HuH-7.5 (cell line): ENCODE data around the gene CDK17.

Experiments used
- DNase-seq: peaks from one replicate; pipeline ENCODE4 v3.0.0; 2011; ENCODE audit warnings: low spot score

The CDK17 gene

DNA sequence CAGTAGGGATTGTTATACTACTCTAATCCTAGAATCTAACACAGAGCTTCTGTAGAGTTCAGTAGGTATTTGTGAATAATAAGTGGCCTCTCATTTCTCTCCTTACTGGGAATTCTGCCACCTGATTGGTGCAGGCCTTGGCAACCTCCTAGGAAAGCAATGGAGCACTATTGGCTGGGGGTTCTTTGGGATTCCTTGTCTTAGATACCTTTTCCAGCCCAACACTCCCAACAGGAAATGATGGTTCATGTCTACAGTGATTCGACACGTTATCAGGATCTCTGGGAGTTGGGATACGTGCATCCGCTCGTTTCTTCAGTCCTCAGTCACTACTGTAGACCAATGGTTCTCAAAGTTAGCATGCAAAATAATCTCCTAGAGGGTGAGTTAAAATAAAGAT, 138.7 kb downstream of the CDK17 start:
- no peak for DNase-seq

DNA sequence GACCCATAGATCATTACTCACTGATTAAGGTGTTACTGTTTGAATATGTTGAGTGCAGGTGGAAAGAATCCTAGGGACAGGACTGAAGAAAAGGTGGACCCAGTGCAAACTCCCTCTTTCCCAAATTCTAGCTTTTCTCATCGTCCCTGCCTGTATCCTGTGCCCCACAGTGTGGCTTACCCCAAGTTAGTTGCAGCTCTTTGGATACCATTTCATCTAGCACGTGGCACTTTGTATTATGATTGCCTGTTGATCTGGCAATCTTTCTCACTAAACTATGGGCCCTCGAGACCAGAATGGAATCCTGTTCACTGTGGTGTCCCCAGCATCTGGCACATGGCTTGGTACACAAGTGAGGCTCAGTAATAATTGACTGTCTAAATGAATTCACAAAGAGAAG, 139.6 kb downstream of the CDK17 start:
- no peak for DNase-seq

DNA sequence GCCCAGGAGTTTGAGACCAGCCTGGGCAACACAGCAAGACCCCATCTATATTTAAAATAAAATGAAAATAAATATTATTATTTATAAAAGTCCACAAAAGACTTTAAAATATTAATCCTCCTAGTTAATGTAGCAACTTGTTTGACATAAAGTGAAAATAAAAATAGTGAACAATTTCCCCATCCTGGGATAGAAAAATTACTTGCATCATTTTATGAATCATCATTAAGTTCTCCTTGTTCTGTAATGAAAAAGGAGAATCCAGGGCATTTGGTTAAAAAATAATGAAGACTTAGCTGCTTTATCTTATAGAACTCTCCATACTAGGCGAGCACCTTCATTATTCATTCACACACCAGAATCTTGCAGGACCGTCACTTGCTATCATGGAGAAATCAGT, 140.0 kb downstream of the CDK17 start:
- DNase-seq: no peak

DNA sequence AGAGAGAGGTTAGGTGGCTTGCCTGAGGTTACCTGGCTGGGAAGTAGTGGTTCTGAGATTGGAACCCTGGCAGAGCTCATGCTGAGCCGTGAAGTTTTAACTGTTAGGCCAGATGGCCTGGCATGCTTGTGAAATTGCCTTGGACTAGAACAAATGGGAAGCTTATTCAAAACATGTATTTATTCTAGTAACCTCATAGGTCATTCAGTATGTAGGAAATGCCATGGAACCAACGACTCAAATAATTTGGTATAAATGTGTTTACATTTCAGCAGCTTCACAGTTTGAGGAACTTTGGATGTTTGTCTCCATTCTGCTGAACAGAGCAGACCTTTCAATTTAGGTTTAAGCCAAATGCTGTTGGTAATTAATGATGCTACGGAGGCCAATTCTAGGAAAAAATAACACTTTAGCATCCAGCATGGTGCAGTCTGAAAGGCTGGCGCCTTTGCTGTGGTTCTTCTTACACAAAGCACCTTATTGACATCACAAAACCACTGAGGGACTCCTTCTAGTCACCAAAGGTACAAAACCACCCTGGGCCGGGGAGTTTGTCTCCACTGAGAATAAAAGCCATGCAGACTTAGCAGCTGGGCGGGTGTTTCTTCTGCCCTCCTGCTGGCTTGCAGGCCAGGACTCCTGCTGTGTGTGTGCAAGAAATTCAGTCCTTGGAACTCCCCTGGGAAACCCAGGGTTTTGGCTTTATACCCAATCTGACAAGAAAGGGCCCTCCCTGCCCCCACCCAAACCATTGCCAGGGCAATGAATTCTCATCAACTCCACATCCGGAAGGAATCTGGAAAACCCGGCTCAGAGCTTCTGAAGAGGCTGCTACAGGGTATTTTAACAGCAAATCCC, 141.9 kb downstream of the CDK17 start:
- no peak for DNase-seq

DNA sequence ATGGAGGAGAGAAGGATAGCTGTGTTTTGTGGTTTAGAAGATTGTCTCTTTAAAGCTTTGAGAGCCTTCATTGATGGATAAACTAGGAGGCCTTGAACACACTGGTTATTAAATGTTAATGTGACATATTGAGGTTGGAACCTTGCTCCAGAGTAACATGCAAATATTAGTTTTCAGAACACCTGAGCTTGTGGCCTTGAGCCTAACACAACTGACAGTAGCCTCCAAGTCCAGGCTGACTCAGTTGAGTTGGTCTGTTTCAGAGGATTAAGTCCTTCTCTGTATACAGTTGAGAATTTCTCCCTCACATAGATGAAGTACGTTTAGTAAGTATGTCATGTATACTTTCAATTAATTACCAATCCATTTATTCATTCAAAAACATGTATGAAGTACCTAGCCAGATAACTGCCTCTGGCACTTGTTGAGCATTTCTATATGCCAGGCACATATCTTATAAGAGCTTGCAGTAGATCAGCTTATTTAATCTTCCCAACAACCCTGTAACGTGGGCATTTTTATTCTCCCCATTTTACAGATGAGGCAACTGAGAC, 142.6 kb downstream of the CDK17 start:
- no peak for DNase-seq

DNA sequence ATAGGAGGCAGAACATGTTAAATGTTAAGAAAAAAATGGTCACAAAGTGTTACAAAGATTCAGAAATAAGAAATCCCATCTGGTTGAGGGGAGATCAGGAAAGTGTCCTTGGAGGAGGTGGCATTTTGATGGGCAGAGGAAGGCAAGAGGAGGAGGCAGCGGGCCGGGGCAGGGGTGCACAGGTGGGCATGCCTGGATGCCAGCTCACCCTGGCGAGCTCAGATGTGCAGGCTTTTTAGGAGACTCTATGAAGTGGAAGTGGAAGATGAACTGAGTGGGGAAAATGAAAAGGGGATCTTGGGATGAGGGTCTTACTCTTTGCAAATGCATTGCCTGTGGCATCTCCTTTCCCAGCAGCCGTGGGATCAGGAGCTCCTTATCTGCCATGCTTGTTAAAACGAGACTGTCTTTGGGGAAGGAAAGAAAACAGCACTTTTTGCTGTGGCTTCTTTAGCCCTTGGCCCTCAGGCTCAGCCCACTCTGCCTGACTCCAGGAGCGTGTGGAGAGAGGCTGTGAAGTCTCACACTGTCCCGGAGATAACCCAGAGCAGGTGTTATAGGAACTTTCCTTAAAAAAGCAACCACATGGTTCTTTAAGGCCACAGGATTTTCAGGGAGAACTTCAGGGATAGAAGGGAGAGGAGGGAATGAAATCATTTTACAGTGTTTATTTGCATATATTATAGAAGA, 143.4 kb downstream of the CDK17 start:
- DNase-seq: no peak

DNA sequence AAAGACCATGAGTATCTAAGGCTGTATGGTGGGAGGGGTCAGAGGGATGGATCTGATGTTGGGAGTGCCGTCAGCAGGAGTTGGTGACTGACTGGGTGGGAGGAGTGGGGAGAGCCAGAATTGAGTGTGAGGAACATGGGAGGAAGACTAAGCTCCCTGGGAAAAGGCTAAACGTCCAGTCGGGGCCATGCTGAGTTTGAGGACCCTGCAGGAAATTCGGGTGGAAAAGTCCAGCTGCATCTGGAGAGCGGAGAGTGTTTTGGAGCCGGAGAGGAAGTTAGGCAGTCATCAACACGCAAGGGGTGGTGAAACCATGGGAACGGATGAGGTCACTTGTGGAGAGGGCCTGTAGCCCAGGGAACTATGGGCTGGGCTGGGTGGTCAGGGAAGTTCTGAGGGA, 145.2 kb downstream of the CDK17 start:
- DNase-seq: no peak

DNA sequence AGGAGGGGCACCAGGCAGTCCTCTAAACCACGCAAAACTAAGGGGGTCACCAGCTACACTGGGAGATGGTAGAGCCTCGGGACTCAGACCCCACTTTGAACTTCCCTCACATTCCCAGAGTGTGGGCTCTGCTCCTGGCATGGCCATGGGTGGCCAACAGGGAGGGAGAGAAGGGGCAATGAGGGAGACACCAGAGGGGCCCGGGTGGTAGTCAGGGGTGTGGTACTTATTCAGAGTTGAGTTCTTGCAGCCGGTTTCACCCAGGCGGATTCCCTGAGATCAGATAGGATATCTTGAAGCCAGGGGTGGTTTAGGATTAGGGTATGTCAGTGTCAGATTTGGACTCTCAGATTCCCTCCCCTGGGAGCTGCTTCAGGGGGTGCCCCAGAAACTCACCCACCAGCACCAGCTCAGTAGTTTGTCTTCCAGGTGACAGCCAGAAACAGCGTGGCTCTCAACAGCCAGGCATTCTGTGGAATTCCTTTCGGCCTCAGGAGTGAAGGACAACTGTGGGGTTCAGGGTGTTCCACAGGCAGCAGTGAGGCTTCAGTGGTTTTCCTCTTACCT, 150.0 kb downstream of the CDK17 start:
- no peak for DNase-seq

DNA sequence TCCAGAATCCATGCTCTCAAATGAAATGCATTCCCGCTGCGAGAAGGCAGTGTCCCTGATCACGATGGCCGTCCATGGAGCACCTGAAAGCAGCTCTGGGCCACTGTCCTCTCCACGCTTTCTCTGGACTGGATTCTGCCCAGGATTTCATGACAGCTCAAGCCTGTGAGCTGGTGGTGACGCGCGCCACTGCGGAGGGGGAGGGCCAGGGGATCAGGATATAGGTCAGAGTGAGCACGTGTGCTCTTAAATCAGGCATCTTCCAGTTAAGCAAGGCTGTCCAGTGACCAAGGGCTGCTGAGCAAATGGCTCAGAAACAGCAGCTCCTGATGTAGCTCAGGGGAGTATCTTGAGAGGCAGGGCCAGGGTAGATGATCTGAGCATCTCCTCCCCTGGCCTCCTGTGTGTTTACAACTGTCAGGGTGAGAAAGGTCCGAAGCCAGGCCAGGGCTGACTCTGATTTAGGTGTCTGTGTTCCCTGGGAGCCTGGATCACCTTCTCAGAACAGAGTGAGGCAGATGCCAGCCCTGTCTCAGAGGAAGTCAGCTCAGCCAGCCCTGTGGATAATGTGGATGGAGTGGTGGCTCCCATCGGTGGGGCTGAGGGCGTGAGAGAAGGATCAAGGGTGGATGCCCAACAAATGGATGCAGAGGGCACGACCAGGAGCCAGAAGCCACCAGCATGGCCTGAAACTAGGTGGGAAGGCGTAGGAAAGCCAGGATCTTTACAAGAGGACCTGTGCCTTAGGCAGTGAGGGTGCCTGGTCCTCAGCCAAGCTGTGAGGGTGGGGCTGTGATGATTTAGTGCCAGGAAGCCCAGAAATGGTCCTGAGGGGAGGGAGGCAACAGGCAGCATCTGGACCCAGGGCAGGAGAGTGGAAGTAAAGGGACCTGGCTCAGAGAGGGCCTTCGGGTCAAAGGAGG, 150.8 kb downstream of the CDK17 start:
- no peak for DNase-seq

DNA sequence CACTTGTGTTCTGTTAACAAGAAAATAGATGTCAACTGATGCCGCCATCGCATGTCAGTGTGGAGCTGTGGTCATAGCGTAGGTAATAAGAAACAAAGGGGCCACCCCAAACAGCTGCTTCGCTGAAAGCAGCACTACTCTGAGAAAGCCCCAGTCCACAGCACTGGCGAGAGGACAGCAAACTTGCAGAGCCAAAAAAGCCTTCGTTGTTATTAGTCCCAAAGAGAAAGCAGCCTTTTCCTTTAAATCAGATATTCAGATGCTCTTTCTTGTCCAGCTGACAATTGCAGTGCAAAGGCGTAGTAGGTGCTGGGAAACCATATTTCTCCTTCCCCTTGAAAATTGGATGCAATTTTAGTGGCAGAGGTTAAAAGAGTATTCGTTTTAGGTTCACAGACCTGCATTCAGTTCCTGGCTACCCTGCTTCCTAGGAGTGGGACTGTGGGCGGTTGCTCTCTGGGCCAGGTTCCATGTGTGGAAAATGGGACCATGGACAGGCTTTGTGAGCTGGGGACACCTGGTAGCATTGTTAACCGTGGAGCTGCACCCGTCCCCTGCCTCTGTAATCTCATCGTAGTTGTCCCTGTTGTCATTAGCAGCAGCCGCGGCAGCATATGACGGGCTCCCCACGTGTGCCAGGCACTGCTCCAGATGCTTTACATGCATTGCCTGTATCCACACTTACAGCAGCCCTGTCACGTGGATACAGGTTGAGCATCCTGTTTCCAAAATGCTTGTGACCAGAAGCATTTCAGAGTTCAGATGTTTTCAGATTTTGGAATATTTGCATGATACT, 151.9 kb downstream of the CDK17 start:
- no peak for DNase-seq

DNA sequence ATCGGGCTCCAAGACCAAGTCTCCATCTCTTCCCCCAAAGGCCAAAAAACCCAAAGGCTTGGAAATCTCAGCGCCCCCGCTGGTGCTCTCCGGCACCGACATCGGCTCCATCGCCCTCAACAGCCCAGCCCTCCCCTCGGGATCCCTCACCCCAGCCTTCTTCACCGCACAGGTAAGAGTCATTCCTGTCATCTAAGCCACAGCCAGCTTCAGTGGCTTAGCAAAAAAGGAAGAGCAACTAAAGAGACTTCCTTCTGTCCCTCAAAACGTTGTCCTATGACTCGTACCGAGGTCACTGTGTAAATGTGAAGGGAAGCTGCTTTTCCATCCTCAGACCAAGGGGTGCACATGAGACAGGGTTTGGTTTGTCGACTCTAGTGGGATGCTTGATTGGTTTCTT, 152.7 kb downstream of the CDK17 start:
- DNase-seq: no peak

DNA sequence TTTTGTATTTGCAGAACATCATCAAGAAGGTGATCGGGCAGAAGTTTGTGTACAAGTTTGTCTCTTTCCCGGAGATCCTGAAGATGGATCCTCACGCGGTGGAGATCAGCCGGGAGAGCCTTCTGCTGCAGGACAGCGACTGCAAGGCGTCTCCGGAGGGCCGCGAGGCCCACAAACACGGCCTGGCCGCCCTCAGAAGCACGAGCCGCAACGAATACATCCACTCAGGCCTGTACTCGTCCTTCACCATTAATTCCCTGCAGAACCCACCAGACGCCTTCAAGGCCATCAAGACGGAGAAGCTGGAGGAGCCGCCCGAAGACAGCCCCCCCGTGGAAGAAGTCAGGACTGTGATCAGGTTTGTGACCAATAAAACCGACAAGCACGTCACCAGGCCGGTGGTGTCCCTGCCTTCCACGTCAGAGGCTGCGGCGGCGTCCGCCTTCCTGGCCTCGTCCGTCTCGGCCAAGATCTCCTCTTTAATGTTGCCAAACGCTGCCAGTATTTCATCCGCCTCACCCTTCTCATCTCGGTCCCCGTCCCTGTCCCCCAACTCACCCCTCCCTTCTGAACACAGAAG, 153.2 kb downstream of the CDK17 start:
- DNase-seq: no peak

DNA sequence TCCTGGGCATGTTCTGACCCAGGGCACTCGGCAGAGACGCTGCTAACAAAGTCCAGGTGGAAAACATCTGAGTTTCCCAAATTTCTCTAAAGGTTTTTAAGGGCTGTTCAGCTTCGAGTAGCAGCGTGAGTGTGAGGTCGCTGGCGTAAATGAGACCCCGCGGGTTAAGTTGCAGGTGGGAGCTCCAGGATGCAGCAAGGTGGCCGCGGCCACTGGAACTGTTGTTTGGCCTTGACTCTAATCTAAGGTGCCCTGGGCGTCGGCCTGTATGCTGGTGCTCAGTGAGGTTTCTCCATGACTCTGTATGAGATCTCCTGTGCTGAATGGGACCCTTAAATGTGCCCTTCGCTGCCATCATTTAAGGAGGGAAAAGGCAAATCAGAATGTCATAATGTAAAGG, 155.4 kb downstream of the CDK17 start:
- DNase-seq: no peak

DNA sequence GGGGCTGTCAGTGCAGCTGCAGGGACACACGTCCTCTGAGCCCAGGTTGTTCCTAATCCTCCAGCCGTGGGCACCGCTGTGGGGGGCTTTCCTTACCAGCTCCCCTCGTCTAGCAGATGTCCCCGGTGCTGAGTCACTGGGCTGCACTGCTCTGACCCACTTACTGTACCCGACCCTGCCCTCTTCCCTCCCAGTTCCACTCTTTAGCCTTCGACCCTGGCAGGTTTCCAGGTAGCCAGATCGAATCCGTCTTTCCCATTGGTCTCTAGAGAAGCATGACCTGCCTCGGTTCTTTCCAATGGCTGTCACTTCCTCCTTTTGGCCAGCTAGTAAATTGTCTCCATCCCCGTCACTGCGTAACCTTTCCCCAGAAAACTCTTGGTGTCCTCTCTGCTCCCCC, 157.6 kb downstream of the CDK17 start:
- no peak for DNase-seq

DNA sequence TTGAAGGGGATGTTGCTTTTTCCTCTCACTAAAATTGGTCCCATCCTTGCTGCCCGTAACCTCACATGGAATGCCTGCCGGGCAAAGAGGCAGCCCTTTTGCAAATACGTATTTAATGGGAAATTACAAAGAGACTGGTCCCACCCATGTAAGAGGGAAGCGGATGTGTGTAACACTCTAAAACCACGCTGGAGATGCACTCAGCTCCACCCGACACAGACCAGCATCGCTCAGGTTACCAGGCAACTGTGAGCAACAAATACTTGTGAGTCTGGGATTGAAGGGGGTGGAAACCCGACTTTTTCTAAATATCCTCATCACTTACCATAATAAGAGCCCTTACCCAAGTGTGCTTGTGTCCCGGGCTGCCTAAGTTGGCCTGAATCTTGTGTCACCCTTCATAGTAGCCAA, 158.4 kb downstream of the CDK17 start:
- no peak for DNase-seq

DNA sequence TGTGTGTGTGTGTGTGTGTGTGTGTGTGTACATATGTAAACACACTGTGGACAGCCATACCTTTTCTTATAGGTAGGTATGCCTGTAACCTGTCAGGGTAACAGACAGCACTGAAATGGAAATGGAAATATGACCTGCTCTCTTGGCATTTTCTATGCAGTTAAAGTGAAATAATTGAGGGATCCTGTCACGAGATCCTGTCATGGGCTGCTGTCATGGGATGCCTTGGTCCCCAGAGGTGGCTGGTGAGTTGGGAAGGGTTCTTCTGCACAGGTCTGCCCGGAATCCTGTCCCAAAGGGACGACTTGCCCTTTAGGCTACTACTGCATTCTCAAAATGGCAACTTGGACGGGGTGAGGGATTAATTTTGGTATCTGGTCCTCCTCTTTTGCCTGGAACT, 158.8 kb downstream of the CDK17 start:
- no peak for DNase-seq

DNA sequence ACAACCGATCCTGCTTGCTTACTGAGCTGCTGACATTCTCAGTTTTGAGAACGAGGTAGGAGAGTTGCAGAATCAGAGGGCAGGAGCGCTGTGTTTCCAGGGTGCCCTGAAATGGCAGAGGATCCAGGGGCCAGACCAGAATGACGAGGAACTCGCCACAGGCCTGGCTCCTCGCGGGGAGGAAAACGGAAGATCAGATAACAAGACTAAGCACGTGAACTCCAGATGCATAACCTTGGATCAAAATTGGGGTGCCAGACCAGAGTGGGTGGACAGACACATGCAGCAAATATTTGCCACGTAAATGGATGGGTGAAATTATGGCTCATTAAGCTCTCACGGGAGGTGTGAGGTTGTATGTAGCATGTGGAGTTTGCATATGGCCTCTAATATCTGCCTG, 159.6 kb downstream of the CDK17 start:
- DNase-seq: no peak

DNA sequence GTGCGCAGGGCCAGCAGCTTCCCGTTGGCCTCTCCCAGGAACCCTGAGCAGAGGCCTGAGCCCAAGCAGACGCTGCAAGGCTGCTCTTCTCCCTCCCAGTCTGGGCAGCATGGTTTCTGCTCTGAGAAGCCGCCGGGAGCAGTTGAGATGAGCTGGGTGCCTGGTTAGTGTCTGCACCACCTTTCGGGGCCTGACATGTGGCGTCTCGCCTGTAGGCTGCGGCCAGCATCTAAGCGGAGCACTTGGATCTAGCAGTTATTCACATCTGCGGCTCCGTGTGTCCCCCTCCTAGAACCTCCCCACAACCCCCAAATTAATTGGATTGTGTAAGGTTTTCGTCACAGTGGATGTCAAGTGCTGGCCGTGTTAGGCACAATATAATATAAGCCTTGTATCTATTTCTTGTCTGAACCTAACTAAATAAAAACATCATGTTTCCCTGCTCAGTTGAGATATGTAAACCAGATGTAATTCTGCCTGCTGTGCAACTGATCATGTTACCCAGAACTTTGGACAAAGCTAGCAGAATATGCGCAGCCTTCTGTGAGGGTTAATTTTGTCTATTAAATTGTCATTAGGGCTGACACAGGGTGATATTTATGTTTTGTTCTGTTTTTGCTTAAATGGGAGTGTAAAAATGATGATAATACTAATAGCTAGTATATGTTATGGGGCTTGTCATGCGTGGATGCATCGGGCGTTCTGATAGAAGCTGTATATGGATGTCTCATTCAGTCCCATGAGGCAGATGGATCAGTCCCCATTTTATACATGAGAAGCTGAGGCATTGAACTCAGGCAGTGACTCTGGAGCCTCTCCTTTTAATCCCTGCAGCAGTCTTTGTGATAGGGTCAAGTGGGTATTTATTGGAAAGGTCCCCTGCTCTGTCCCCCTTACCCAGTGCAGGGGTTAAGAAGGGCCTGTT, 160.3 kb downstream of the CDK17 start:
- DNase-seq: no peak

DNA sequence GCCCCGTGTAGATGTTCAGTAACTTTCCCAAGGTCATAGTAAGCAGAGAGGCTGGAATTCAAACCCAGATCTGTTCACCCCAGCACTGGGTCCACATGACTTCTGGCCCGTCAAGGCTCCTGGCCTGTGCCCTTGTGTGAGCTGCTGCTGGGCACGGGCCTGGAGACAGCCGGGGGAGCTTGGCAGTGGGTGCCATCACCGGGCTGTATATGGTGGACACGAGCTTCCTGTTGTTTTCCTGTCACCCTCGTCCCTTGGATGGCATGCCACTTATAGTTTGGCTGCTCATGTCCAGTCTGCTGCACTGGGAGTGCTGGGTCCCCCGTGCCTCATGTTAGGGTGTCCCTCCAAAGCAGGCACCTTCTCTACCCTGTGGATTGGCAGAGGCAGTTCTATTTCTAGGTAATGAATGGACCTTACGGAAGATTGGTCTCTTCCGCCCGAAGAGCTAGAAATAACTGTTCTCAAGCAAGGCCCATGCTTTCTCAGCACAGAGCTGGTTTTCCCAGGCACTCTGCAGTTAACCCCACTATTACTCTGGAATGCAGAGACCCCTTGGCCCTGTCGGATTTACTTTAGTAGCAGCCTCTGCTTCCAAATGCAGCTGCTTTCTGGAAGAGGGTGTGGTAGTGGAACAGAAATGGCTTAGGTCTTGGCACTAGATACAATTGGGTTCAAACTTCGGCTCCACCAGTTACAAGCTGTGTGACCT, 161.7 kb downstream of the CDK17 start:
- DNase-seq: no peak
